Ascending aorta (tissue), 2 donors: ENCODE results near the gene IGSF6. TPM values are rescaled to one million over a fixed set of nuclear protein-coding genes. Genes with fewer than 3 reads are reported as not detected.
"Not testable (repeated sequence)": the region's sequence is repeated elsewhere in the genome, so short reads cannot be mapped to it uniquely, and the experiment has no call there.

ENCODE experiments used
- DNase-seq, 2 donors: peaks; one replicate each; pipeline ENCODE4 v3.0.0-alpha.2; 2019; ENCODE audit warnings: low spot score in 2 of 2
- H3K27ac ChIP-seq, 2 donors: fragments of 200-600 bp; sonication (generic); one replicate each; pipeline ENCODE4 v1.5.1; 2016 to 2017; ENCODE audit warnings: mild to moderate bottlenecking in 1 of 2
- H3K27me3 ChIP-seq: fragments of 200-600 bp; sonication (generic); one replicate; pipeline ENCODE4 v1.5.1; 2017
- H3K36me3 ChIP-seq, 2 donors: fragments of 200-600 bp; sonication (generic); one replicate each; pipeline ENCODE4 v1.5.1; 2016
- H3K4me1 ChIP-seq, 2 donors: fragments of 200-600 bp; sonication (generic); one replicate each; pipeline ENCODE4 v1.5.1; 2016 to 2017; ENCODE audit warnings: mild to moderate bottlenecking in 1 of 2
- H3K4me3 ChIP-seq, 2 donors: fragments of 200-600 bp; sonication (generic); one replicate each; pipeline ENCODE4 v1.5.1; 2016 to 2017; ENCODE audit warnings: mild to moderate bottlenecking in 1 of 2
- H3K9me3 ChIP-seq, 2 donors: fragments of 200-600 bp; sonication (generic); one replicate each; pipeline ENCODE4 v1.5.1; 2016
- CTCF ChIP-seq, 3 experiments: fragments of 200-600 bp in 2 of 3; fragments of 450-650 bp in 1 of 3; sonication (generic) in 2 of 3; IDR thresholded peaks; one replicate each; pipeline ENCODE4 v1.5.1; 2016 to 2019; ENCODE audit warnings: antibody characterized with exemption in 3 of 3, mild to moderate bottlenecking in 1 of 3, moderate library complexity in 1 of 3
- intact Hi-C: fragments of 100-400 bp; cut with DNase I; formaldehyde crosslinking; loops from one replicate; pipeline ENCODE4 v1.15.1; 2023
- total RNA-seq: library from RNA; depleted of rRNA; stranded (reverse); fragments of >200 nt; gene quantifications from one replicate; pipeline ENCODE4 v1.1.0, GENCODE V29; 2016

Gene IGSF6
- total RNA-seq, 1 donor from 2014 or later: 3.1 TPM

- intact Hi-C loops: no loop called here
These were observed 43.6 kb downstream of the IGSF6 start for GRCh38 chr16:21608639-21609328.

GRCh38 chr16:21605848-21606247 is 46.6 kb downstream of the IGSF6 start:
- H3K27ac ChIP-seq, H3K9me3 ChIP-seq, H3K36me3 ChIP-seq, H3K27me3 ChIP-seq, H3K4me3 ChIP-seq, DNase-seq, intact Hi-C loops: not testable (repeated sequence)
- peaks cover 4 to 11% of the 10 kb centered on the region in 2 donors for H3K4me1 ChIP-seq

More at GRCh38 chr16:21608639-21609328, 43.6 kb downstream of the IGSF6 start:
- DNase-seq: no peak
- Histone ChIP-seq H3K4me3 (no peak overlapping the region), H3K27ac (no peak overlapping the region), H3K4me1 (peaks cover 0 to 8% of the 10 kb centered on the region in 2 donors), H3K36me3 (no peaks in the 10 kb centered on the region), H3K9me3 (no peaks in the 10 kb centered on the region), H3K27me3 (no peaks in the 10 kb centered on the region)
- TF ChIP-seq CTCF (IDR thresholded peaks at IDR 0.05): no peak

DNA sequence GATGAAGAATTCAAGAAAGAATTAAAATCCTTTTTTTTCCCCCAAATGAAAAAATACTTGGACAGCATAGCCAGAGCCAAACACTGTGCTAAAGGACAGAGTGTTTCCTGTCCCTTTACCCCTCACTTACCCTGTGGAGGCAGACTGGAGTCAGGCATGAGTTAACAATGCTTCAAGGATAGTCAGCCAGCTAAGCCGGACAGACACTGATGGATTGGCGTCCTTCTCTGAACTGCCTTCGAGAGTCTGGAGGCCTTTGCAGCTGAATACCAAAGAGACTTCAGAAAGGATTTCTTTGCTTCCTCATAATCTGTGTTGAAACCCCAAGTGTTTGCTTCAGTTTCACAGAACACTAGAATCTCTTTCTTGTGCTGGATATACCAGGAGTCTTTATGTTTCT is 48.5 kb downstream of the IGSF6 start:
- intact Hi-C loops: no loop called here
- peaks cover 6 to 13% of the 10 kb centered on the region in 2 donors for H3K4me1 ChIP-seq
- TF ChIP-seq CTCF (IDR thresholded peaks at IDR 0.05): no peak

GRCh38 chr16:21602785-21603184 is 49.6 kb downstream of the IGSF6 start:
- TF ChIP-seq CTCF (IDR thresholded peaks at IDR 0.05): no peak
- intact Hi-C loops: no loop called here

More for the DNA sequence above, 48.5 kb downstream of the IGSF6 start:
- H3K27me3 ChIP-seq: no peaks in the 10 kb centered on the region
- no peaks in the 10 kb centered on the region for H3K9me3 ChIP-seq
- no peak overlapping the region for H3K27ac ChIP-seq
- no peaks in the 10 kb centered on the region for H3K36me3 ChIP-seq
- H3K4me3 ChIP-seq: no peak overlapping the region
- DNase-seq: no peak

GRCh38 chr16:21600031-21600773 is 52.2 kb downstream of the IGSF6 start:
- no peak for DNase-seq
- no peaks in the 10 kb centered on the region for H3K36me3 ChIP-seq
- no peak for TF ChIP-seq CTCF (IDR thresholded peaks at IDR 0.05)
- no peaks in the 10 kb centered on the region for H3K9me3 ChIP-seq
- H3K27me3 ChIP-seq: no peaks in the 10 kb centered on the region
- intact Hi-C loops: no loop called here
- H3K27ac ChIP-seq: peak overlapping the region; percentile 90 to 97
- H3K4me1 ChIP-seq: peaks cover 6 to 10% of the 10 kb centered on the region in 2 donors
- H3K4me3 ChIP-seq: peak overlapping the region; percentile 93

More at GRCh38 chr16:21602785-21603184, 49.6 kb downstream of the IGSF6 start:
- DNase-seq: no peak
- Histone ChIP-seq H3K27ac (no peak overlapping the region), H3K27me3 (no peaks in the 10 kb centered on the region), H3K9me3 (no peaks in the 10 kb centered on the region), H3K36me3 (no peaks in the 10 kb centered on the region), H3K4me1 (peaks cover 6 to 10% of the 10 kb centered on the region in 2 donors), H3K4me3 (no peak overlapping the region)
